ENCODE results near the gene PSMG1. TPM values are rescaled to one million over a fixed set of nuclear protein-coding genes. Genes with fewer than 3 reads are reported as not detected.

PSMG1 gene
- total and polyA plus RNA-seq, 10 of the 15 experiments (the other 5 are each of a cell fraction or from before 2014, with no cell fraction given) = 21.3 to 248 (median 121) TPM

- SMC1A ChIA-PET (ENCODE audit: uncharacterized antibody, unreplicated experiment) = no interaction called here
- H2AFZ ChIP-seq (ENCODE audit: control insufficient read depth, low read depth, low read length) = no peak overlapping the region
- POLR2A ChIA-PET = no interaction called here
- FAIRE-seq (no peak), DNase-seq (ENCODE audit: low read depth, low spot score) (no peak), ATAC-seq (no peak)
- H3K36me3 ChIP-seq (ENCODE audit: control insufficient read depth in 2 of 2, insufficient read depth in 2 of 2, low read length in 1 of 2) = peaks cover 6 to 24% of the 10 kb centered on the region in 2 experiments; a peak in 3 of 4 replicates
- WGBS (ENCODE audit: insufficient coverage, insufficient replicate concordance, low lambda C conversion rate, missing lambda C conversion rate) = 97% methylated on average over 10 of the region's 10 CpGs
- H3K9me3 ChIP-seq (replicated peaks; ENCODE audit: control insufficient read depth, insufficient read depth, low read length) = no peaks in the 10 kb centered on the region
- CTCF ChIA-PET = interaction anchor here (1.4 kb wide), 1 partner anchor 35 kb away, joined by 3 read pairs; no protein-coding TSS in a partner anchor
- no TSS peak for BruUV-seq (replicated peaks)
- intact Hi-C loops (cut with micrococcal nuclease; ENCODE audit: unreplicated experiment) = no loop called here
- no peaks in the 10 kb centered on the region for H3K27me3 ChIP-seq (replicated peaks in 1 of 2; ENCODE audit: control insufficient read depth in 2 of 2, insufficient read depth in 2 of 2, low read length in 1 of 2)
- H3K4me2 ChIP-seq (ENCODE audit: control insufficient read depth, insufficient read depth) = no peak overlapping the region
- in situ Hi-C loops (cut with MboI) = no loop called here
- no peak overlapping the region for H3K27ac ChIP-seq (ENCODE audit: control insufficient read depth, insufficient read depth)
- no peak for TF ChIP-seq NBN (IDR thresholded peaks at IDR 0.05)
- TF ChIP-seq IKZF1 (conservative IDR thresholded peaks at IDR 0.05) = no peak
- no peak for TF ChIP-seq RFX5 (IDR thresholded peaks at IDR 0.05; ENCODE audit: low read depth, low read length)
- no peak for TF ChIP-seq MEF2A (IDR thresholded peaks at IDR 0.05; ENCODE audit: insufficient read depth, low read depth, low read length)
- no peak for TF ChIP-seq NR2C2 (IDR thresholded peaks at IDR 0.05; ENCODE audit: borderline replicate concordance, control insufficient read depth, insufficient read length, low read depth)
- TF ChIP-seq ZNF24 (IDR thresholded peaks at IDR 0.05) = no peak
- no peak for TF ChIP-seq SMAD5 (IDR thresholded peaks at IDR 0.05; ENCODE audit: low read depth)
- no peak for TF ChIP-seq ZSCAN29 (IDR thresholded peaks at IDR 0.05)
- TF ChIP-seq, protein P1, sequence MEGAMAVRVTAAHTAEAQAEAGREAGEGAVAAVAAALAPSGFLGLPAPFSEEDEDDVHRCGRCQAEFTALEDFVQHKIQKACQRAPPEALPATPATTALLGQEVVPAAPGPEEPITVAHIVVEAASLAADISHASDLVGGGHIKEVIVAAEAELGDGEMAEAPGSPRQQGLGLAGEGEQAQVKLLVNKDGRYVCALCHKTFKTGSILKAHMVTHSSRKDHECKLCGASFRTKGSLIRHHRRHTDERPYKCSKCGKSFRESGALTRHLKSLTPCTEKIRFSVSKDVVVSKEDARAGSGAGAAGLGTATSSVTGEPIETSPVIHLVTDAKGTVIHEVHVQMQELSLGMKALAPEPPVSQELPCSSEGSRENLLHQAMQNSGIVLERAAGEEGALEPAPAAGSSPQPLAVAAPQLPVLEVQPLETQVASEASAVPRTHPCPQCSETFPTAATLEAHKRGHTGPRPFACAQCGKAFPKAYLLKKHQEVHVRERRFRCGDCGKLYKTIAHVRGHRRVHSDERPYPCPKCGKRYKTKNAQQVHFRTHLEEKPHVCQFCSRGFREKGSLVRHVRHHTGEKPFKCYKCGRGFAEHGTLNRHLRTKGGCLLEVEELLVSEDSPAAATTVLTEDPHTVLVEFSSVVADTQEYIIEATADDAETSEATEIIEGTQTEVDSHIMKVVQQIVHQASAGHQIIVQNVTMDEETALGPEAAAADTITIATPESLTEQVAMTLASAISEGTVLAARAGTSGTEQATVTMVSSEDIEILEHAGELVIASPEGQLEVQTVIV (IDR thresholded peaks at IDR 0.05; ENCODE audit: borderline replicate concordance, partially characterized antibody) = no peak
- no peak for TF ChIP-seq SMARCA5 (IDR thresholded peaks at IDR 0.05)
- TF ChIP-seq, protein P2, sequence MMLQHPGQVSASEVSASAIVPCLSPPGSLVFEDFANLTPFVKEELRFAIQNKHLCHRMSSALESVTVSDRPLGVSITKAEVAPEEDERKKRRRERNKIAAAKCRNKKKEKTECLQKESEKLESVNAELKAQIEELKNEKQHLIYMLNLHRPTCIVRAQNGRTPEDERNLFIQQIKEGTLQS (IDR thresholded peaks at IDR 0.05; ENCODE audit: borderline replicate concordance, extremely low read depth, low read depth, low read length) = no peak
- no peak for TF ChIP-seq ZBTB4 (CRISPR knock-in tag; IDR thresholded peaks at IDR 0.05)
- no peak for TF ChIP-seq MYB (IDR thresholded peaks at IDR 0.05; ENCODE audit: borderline replicate concordance, low read depth, low read length)
- no peak overlapping the region for H3K9ac ChIP-seq (ENCODE audit: control insufficient read depth, insufficient read depth, low read length)
- H3K79me2 ChIP-seq (ENCODE audit: control insufficient read depth, insufficient read depth, low read length) = peaks cover 3% of the 10 kb centered on the region
- H3K4me1 ChIP-seq (ENCODE audit: control insufficient read depth, insufficient read depth, low read length) = no peaks in the 10 kb centered on the region
- H3K4me3 ChIP-seq = no peak overlapping the region
- RAD21 ChIA-PET (ENCODE audit: unreplicated experiment) = no interaction called here
- H4K20me1 ChIP-seq (ENCODE audit: control insufficient read depth, insufficient read depth) = no peaks in the 10 kb centered on the region
Observed at GRCh38 chr21:39175665-39176064, 7.6 kb downstream of the PSMG1 start.

Measured in GM12878 (cell line).